ENCODE measurements around the gene KANK4.
"Not testable (repeated sequence)": the region's sequence is repeated elsewhere in the genome, so short reads cannot be mapped to it uniquely, and the experiment has no call there.

Gene KANK4

DNA sequence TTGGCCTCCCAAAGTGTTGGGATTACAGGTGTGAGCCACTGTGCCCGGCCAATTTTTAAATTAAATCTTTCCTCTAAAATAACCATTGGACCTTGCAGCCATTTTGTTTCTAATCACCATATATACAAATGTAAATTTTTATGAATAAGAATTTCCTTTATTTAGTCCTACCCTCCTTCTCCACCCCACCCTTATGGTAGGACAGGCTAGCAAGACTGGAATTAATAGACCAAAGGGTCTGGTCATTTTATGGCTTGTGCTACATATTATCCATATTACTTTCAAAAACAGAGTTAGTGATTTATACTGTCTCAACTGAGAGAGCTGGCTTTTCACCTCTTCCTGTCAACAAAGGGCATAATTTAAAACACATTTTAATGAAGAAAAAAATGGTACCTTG, 98.1 kb downstream of the KANK4 start:
- no peak for FAIRE-seq
- DNase-seq (ENCODE audit: extremely low spot score, insufficient read length, low read depth): no peak

DNA sequence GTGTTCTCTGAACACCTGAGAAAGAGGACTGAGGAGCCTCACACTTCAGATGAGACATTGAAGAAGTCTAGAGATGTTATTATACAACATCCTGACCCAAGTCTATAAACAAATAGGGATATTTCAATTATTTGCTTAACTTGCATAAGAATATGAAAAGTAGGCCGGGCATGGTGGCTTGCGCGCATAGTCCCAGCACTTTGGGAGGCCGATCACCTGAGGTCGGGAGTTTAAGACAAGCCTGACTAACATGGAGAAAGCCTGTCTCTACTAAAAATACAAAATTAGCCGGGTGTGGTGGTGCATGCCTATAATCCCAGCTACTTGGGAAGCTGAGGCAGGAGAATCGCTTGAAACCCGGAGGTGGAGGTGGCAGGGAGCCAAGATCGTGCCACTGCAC, 98.8 kb downstream of the KANK4 start:
- DNase-seq (ENCODE audit: extremely low spot score, insufficient read length, low read depth); FAIRE-seq: not testable (repeated sequence)

DNA sequence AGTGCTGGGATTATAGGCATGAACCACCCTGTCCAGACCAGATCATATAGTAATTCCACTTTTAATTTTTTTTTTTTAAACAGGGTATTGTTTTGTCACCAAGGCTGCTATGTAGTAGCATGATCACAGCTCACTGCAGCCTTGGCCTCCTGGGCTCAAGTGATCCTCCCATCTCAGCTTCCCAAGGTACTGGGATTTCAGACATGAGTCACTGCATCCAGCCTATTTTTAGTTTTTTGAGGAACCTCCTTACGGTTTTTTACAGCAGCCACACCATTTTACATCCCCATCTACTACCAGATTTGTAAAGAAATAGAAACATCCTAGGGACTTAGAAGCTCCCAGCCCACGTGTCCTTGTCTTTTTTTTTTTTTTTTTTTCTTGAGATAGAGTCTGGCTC, 100.6 kb downstream of the KANK4 start:
- no peak for FAIRE-seq
- DNase-seq (ENCODE audit: extremely low spot score, insufficient read length, low read depth): no peak

DNA sequence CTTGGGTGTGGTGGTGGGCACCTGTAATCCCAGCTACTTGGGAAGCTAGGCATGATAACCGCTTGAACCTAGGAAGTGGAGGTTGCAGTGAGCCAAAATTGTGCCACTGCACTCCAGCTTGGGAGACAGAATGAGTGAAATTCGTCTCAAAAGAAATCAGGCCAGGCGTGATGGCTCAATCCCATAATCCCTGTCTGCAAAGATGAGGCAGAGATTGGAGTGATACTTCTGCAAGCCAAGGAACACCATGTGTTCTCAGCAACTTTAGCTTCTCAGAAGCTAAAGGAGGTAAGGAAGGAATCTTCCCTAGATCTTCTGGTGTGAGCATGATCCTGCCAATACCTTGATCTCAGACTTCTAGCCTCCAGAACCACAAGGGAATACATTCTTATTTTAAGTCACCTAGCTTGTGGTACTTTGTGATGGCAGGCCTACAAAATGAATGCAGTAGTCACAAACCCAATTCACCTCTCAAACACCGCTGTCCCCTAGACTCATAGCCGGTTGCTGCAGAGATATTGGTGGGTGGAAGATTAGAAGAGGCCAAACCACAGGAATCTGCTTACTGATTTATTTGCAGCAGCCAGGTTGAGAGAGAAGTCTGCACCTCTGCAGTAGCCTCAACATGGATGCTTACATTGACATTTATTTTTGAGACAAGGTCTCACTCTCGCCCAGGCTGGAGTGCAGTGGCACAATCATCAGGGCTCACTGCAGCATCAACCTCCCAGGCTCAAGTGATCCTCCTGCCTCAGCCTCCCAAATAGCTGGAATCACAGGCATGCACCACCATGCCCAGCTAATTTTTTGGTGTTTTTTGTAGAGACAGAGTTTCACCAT, 105.9 kb downstream of the KANK4 start:
- no peak for FAIRE-seq

DNA sequence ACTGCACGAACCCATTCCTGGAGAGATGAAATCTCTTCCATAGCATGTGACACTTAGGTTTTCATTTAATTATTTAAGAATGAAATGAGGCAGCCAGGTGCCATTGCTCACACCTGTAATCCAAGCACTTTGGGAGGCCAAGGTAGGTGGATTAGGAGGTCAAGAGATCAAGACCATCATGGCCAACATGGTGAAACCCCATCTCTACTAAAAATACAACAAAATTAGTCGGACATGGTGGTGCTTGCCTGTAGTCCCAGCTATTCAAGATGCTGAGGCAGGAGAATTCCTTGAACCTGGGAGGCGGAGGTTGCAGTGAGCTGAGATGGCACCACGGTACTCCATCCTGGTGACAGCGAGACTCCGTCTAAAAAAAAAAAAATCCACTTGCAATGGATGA, 106.8 kb downstream of the KANK4 start:
- FAIRE-seq (no peak), DNase-seq (ENCODE audit: extremely low spot score, insufficient read length, low read depth) (no peak)

More for the DNA sequence above, 105.9 kb downstream of the KANK4 start:
- DNase-seq (ENCODE audit: extremely low spot score, insufficient read length, low read depth): no peak

DNA sequence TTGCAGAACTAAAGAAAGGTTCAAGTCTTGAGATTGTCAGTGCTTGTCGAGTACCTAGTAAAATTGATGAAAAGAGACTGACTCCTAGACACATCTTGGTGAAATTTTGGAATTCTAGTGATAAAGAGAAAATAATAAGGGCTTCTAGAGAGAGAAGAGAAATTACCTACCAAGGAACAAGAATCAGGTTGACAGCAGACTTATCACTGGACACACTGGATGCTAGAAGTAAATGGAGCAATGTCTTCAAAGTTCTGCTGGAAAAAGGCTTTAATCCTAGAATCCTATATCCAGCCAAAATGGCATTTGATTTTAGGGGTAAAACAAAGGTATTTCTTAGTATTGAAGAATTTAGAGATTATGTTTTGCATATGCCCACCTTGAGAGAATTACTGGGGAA, 108.3 kb downstream of the KANK4 start:
- DNase-seq (ENCODE audit: extremely low spot score, insufficient read length, low read depth): no peak
- no peak for FAIRE-seq

DNA sequence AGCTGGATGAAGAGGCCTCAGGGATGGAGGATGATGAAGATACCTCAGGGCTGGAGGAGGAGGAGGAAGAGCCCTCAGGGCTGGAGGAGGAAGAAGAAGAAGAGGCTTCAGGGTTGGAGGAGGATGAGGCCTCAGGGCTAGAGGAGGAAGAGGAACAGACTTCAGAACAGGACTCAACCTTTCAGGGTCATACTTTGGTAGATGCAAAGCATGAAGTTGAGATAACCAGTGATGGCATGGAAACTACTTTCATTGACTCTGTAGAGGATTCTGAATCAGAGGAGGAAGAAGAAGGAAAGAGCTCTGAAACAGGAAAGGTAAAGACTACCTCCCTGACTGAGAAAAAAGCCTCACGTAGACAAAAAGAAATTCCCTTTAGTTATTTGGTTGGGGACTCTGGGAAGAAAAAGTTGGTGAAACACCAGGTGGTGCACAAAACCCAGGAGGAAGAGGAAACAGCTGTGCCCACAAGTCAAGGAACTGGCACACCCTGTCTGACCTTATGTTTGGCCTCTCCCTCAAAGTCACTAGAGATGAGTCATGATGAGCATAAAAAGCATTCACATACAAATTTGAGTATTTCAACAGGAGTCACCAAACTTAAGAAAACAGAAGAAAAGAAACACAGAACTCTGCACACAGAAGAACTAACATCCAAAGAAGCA, 109.2 kb downstream of the KANK4 start:
- FAIRE-seq (no peak), DNase-seq (ENCODE audit: extremely low spot score, insufficient read length, low read depth) (no peak)

DNA sequence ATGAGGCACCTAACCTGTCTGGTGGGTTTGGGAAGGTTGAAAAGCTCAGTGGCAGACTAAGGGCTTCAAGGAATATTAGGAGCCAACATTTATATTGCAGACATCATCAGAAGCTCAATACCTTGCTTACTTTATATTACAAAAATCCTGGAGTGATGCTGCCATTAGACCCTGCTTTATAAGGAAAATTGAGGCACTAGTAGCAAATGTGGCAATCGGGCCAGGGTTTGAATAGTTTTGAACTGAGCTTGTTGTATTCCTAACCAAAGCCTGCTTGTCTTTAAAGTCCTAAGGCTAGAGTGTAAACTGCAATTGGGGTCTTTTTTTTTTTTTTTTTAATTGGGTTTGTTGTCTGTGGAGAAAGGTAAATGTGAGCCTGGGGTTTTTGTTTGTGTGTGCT, 110.3 kb downstream of the KANK4 start:
- FAIRE-seq (no peak), DNase-seq (ENCODE audit: extremely low spot score, insufficient read length, low read depth) (no peak)

DNA sequence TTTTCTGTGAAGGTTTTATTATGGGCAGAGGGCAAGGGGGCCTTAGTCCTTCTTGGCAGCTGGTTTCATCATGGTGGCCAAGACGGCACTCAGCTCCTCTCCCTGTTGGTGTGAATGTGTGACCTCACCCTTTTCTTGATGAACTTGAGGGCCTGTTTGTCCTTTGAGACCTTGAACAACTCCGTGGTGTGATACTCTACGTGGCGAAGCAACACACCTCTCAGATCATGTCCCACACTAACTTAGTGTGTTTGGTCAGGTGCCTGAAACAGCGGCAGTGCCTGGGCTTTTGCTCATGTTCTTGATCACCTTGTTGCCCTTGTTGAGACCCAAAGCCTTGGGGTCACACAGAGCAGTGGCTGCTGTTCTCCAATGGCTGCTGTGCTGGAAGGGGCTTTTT, 111.1 kb downstream of the KANK4 start:
- FAIRE-seq (no peak), DNase-seq (ENCODE audit: extremely low spot score, insufficient read length, low read depth) (no peak)

DNA sequence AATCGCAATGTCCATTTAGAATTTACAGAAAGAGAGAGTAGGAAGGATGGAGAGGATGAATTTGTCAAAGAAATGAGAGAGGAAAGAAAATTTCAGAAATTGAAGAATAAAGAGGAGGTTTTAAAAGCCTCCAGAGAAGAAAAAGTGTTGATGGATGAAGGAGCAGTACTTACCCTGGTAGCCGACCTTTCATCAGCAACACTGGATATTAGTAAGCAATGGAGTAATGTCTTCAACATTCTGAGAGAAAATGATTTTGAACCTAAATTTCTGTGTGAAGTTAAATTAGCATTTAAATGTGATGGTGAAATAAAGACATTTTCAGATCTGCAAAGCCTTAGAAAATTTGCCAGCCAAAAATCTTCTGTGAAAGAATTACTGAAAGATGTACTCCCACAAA, 112.0 kb downstream of the KANK4 start:
- no peak for DNase-seq (ENCODE audit: extremely low spot score, insufficient read length, low read depth)
- FAIRE-seq: no peak

DNA sequence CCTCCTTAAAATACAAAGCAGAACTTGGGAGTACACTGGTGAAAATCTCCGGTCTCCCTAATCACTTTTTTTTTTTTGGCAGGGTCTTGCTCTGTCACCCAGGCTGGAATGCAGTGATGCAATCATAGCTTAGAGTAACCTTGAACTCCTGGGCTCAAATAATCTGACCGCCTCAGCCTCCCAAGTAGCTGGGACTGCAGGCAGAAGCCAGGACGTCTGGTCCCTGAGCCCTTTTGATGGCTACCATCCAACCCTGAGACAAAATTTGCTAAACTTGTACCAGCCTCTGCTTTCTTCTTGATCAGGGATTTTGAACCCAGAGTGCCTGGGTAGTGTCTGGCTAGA, 120.5 kb downstream of the KANK4 start:
- FAIRE-seq (no peak), DNase-seq (ENCODE audit: extremely low spot score, insufficient read length, low read depth) (no peak)

DNA sequence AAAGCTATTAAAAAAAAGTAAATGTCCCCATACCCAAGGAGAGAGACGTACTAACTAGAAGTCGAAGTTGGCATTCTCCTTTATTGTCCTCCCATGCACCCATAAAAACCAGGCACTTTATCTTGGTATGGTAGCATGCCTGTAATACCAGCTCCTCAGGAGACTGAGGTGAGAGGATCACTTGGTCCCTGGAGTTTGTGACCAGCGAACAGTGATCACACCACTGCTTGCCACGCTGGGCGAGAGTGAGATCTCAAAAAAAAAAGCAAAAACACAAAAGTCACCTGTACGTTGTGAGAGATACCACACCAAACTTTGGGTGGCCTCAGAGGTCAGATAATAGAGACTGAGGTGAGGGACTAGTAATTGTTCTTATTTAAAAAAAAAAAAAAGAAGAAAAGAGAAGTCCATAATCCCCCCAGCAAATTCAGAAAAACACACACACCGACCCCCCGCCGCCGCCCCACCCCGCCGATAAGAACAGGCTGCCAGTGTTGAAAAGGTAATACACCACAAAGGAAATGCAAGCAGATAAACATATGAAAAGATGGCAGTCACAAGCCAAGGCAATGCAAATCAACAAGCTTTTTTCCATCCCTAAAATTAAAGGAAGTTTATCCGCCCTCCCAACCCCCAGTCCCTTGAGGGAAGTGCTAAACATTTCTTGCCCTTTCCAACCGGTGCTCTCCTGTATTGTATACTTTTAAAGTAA, 121.0 kb downstream of the KANK4 start:
- DNase-seq (ENCODE audit: extremely low spot score, insufficient read length, low read depth) (no peak), FAIRE-seq (no peak)

DNA sequence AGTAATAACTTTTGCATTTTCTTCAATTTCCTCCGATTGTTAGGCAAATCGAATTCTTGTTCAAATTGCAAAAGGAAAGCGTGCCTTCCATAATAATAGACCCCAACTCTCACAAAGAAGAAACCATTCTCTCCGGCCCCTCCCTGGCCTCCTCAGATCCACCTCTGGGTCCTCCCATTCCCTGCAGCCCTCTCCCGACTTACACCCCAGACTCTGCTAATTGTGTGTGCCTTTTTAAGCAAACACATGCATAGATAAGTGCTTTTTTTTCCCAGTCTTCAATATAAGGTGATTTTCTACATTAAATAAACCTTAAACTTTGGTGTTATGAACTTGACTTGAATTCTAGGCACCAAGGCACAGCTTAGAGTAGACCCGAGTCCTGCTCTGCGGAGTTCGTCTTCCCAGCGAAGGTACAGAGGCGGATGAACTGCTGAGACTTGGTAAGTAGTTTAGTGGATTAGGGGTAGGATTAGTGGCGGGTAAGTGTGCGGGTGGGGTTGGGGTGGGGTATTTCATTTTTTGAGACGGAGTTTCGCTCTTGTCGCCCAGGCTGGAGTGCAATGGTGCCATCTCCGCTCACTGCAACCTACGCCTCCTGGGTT, 123.0 kb downstream of the KANK4 start:
- no peak for FAIRE-seq
- no peak for DNase-seq (ENCODE audit: extremely low spot score, insufficient read length, low read depth)

DNA sequence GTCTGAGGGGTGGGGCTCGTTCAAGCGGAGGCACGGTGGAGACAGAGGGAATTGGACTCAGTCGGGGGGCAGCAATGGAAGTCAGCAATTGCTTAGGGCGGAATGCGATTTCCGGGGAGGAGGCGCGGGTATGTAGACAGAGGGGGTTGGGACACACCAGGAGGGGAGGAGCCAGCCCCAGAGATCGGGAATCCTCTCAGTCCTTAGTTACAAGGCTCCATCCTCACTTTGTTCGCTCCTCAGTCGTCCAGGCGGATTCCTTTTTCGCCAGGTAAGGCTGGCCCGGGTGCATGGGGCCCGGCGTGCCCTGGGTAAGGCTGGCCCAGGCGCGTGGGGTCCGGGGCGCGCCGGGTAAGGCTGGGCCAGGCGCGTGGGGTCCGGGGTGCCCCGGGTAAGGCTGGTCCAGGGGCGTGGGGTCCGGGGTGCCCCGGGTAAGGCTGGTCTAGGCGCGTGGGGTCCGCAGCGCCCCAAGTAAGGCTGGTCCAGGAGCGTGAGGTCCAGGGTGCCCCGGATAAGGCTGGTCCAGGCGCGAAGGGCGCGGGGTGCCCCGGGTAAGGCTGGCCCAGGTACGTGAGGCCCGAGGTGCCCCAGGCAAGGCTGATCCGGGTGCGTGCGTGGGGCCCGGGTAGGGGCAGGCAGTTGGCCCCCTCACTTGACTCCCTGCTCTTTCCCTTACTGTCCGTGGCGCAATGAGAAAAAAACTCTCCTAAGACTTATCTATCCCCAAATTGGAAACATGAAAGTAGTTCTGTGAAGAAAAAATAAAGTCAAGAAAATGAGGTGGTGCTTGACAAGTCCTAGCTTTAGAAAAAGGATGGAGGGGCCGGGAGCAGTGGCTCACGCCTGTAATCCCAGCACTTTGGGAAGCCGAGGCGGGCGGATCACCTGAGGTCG, 124.3 kb downstream of the KANK4 start, which contains the start of gene L1TD1:
Gene L1TD1 (plus strand): TSS at position 199 of the 894 bp plus-strand sequence. CDS start 11,780 bp downstream, outside the sequence.
- FAIRE-seq (no peak), DNase-seq (ENCODE audit: extremely low spot score, insufficient read length, low read depth) (no peak)

DNA sequence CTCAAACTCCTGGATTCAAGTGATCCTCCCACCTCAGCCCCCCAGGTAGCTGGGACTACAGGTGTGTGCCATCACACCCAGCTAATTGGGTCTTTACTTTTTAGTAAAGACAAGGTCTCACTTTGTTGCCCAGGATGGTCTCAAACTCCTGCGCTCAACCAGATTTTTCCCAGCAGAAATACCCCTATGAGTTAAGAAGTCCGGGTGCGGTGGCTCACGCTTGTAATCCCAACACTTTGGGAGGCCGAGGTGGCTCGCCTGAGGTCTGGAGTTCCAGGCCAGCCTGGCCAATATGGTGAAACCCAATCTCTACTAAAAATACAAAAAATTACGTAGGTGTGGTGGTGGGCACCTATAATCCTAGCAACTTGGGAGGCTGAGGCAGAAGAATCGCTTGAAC, 131.1 kb downstream of the KANK4 start:
- FAIRE-seq (no peak), DNase-seq (ENCODE audit: extremely low spot score, insufficient read length, low read depth) (no peak)

DNA sequence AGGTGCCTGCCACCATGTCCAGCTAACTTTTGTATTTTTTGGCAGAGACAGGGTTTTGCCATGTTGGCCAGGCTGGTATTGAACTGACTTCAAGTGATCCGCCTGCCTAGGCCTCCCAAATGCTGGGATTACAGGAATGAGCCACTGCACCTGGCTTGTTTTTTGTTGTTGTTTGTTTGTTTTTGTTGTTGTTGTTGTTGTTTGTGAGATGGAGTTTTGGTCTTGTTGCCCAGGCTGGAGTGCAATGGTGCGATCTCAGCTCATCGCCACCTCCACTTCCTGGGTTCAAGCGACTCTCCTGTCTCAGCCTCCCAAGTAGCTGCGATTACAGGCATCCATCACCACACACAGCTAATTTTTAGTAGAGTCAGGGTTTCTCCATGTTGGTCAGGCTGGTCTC, 131.7 kb downstream of the KANK4 start:
- DNase-seq (ENCODE audit: extremely low spot score, insufficient read length, low read depth) (no peak), FAIRE-seq (no peak)
